ENCODE results near the gene CCNB2. TPM values are rescaled to one million over a fixed set of nuclear protein-coding genes. Genes with fewer than 3 reads are reported as not detected.
A peak's percentile ranks its signal among the peaks of the same experiment; 100 is the strongest.

The CCNB2 gene
- total and polyA plus RNA-seq, 2 of the 8 experiments (the other 6 are each of a cell fraction or from before 2014, with no cell fraction given): 70.7 to 92.1 TPM

DNA sequence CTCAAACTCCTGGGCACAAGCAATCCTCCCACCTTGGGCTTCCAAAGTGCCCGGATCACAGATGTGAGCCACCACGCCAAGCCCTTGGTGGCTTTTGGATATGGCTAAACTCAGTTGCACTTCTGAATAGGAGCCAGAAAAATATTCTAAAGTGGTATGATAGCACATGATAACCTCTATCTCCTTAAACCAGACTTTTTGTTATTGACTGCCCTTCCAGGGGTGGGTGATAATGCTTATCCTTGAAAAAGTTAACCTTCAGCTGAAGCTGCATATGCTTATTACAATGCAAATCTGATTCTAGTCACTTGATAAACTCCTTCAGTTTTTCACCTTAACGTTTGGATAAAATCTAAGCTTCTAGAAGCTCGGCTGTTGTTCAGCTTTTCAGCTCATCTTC lies 6.3 kb downstream of the CCNB2 start:
- DNase-seq (ENCODE audit: low read depth in 1 of 2, low spot score in 2 of 2) (peak in 1 of 2 experiments; percentile 11), FAIRE-seq (no peak)
- no peak overlapping the region for H3K27ac ChIP-seq (ENCODE audit: low read depth, low read length)
- H2BK120ac ChIP-seq (replicated peaks; ENCODE audit: low read depth, low read length): no peak overlapping the region
- no peak overlapping the region for H3K9ac ChIP-seq (replicated peaks in 1 of 4; ENCODE audit: extremely low read depth in 1 of 4, low read depth in 3 of 4, low read length in 3 of 4)
- no peak overlapping the region for H3K4me3 ChIP-seq (ENCODE audit: extremely low read depth in 1 of 4, insufficient read depth in 2 of 4, low read depth in 3 of 4, low read length in 4 of 4)
- no peaks in the 10 kb centered on the region; the same call in 1 of the 2 replicates for H3K23me2 ChIP-seq (ENCODE audit: low read depth, low read length)
- no peaks in the 10 kb centered on the region for H3K9me3 ChIP-seq (ENCODE audit: insufficient read depth in 2 of 2, low read depth in 1 of 2, low read length in 1 of 2)
- H4K5ac ChIP-seq (ENCODE audit: insufficient read length, low read depth, low read length): no peak overlapping the region
- no peak overlapping the region for H2AK5ac ChIP-seq (ENCODE audit: low read depth, low read length)
- no peaks in the 10 kb centered on the region for H3K79me1 ChIP-seq (ENCODE audit: low read depth, low read length)
- no peak overlapping the region for H3K56ac ChIP-seq (replicated peaks; ENCODE audit: insufficient read length, low read depth, low read length)
- H3K4me1 ChIP-seq (replicated peaks in 1 of 4; ENCODE audit: control insufficient read depth in 3 of 4, insufficient read depth in 4 of 4, low read length in 3 of 4): no peaks in the 10 kb centered on the region
- H3K23ac ChIP-seq (ENCODE audit: insufficient read length): no peak overlapping the region
- no peak overlapping the region for H3K4me2 ChIP-seq (ENCODE audit: insufficient read depth in 1 of 2, low read depth in 2 of 2, low read length in 2 of 2)
- no peaks in the 10 kb centered on the region for H4K20me1 ChIP-seq (replicated peaks in 1 of 2; ENCODE audit: control insufficient read depth in 1 of 2, insufficient read depth in 2 of 2, low read length in 2 of 2)
- H2BK12ac ChIP-seq (ENCODE audit: low read depth, low read length): no peak overlapping the region
- no peak overlapping the region for H2AFZ ChIP-seq (ENCODE audit: low read length)
- no peak overlapping the region for H3K4ac ChIP-seq (replicated peaks; ENCODE audit: insufficient read length, low read depth, low read length)
- H4K8ac ChIP-seq (ENCODE audit: extremely low read depth, insufficient read depth, low read length): no peak overlapping the region
- no peaks in the 10 kb centered on the region for H3K27me3 ChIP-seq (replicated peaks in 1 of 4; ENCODE audit: control insufficient read depth in 3 of 4, extremely low read depth in 1 of 4, insufficient read depth in 3 of 4, low read length in 3 of 4)
- no peak overlapping the region for H3K14ac ChIP-seq (ENCODE audit: insufficient read length)
- H2BK15ac ChIP-seq (ENCODE audit: low read length): no peak overlapping the region
- H2BK20ac ChIP-seq (ENCODE audit: low read length): no peak overlapping the region
- CTCF ChIA-PET (ENCODE audit: partially characterized antibody): interaction anchor here (1.5 kb wide), 1 partner anchor 131 kb away, joined by 3 read pairs; no protein-coding TSS in a partner anchor
- H4K91ac ChIP-seq (replicated peaks; ENCODE audit: insufficient read length, low read length): no peak overlapping the region
- WGBS, 2 experiments (ENCODE audit: extremely low coverage in 1 of 2, insufficient coverage in 1 of 2, insufficient read length in 1 of 2, insufficient replicate concordance in 2 of 2, low coverage in 1 of 2, low lambda C conversion rate in 2 of 2, missing lambda C conversion rate in 1 of 2): 90% methylated on average over 4 of the region's 4 CpGs; no CpG with 5 or more reads in 1 of the 2 experiments
- POLR2A ChIA-PET (ENCODE audit: partially characterized antibody): interaction anchor here (0.9 to 1.4 kb wide), 2 partner anchors 11 to 13 kb away, joined by 3 read pairs; no protein-coding TSS in a partner anchor
- no peak overlapping the region for H2BK5ac ChIP-seq (ENCODE audit: low read depth, low read length)
- H3K18ac ChIP-seq (ENCODE audit: extremely low read depth, low read length): no peak overlapping the region
- H3K36me3 ChIP-seq (ENCODE audit: control insufficient read depth in 2 of 4, insufficient read depth in 4 of 4, low read length in 3 of 4): peaks cover 27 to 72% (median 52%) of the 10 kb centered on the region in 4 experiments
- H3K79me2 ChIP-seq (ENCODE audit: control insufficient read depth in 1 of 2, insufficient read depth in 2 of 2, low read length in 2 of 2): peaks cover 0 to 3% of the 10 kb centered on the region in 2 experiments; a peak in 2 of 4 replicates
- TF ChIP-seq GTF2F1 (IDR thresholded peaks at IDR 0.05; ENCODE audit: borderline replicate concordance, low read depth, low read length) (no peak), TBP (IDR thresholded peaks at IDR 0.05; ENCODE audit: low read depth, low read length) (no peak), GABPA (IDR thresholded peaks at IDR 0.05; ENCODE audit: borderline replicate concordance, insufficient read depth, low read length) (no peak), SIN3A (conservative IDR thresholded peaks at IDR 0.05 in 1 of 2, IDR thresholded peaks at IDR 0.05 in 1 of 2; ENCODE audit: low read depth in 1 of 2, low read length in 2 of 2) (no peak), KDM5A (IDR thresholded peaks at IDR 0.05; ENCODE audit: low read length) (no peak), SAP30 (IDR thresholded peaks at IDR 0.05; ENCODE audit: insufficient read depth, insufficient replicate concordance, low read length) (no peak), ASH2L (IDR thresholded peaks at IDR 0.05; ENCODE audit: low read length) (no peak), EZH2 (IDR thresholded peaks at IDR 0.05; ENCODE audit: low read depth, low read length, severe bottlenecking) (no peak), SUZ12 (IDR thresholded peaks at IDR 0.05; ENCODE audit: low read length) (no peak), POU5F1 (IDR thresholded peaks at IDR 0.05; ENCODE audit: low read depth, low read length) (no peak)
- TF ChIP-seq, protein P1, sequence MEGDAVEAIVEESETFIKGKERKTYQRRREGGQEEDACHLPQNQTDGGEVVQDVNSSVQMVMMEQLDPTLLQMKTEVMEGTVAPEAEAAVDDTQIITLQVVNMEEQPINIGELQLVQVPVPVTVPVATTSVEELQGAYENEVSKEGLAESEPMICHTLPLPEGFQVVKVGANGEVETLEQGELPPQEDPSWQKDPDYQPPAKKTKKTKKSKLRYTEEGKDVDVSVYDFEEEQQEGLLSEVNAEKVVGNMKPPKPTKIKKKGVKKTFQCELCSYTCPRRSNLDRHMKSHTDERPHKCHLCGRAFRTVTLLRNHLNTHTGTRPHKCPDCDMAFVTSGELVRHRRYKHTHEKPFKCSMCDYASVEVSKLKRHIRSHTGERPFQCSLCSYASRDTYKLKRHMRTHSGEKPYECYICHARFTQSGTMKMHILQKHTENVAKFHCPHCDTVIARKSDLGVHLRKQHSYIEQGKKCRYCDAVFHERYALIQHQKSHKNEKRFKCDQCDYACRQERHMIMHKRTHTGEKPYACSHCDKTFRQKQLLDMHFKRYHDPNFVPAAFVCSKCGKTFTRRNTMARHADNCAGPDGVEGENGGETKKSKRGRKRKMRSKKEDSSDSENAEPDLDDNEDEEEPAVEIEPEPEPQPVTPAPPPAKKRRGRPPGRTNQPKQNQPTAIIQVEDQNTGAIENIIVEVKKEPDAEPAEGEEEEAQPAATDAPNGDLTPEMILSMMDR (IDR thresholded peaks at IDR 0.05; ENCODE audit: control extremely low read depth in 1 of 3, insufficient read depth in 1 of 3, low read depth in 1 of 3, low read length in 3 of 3): no peak
